ENCODE data around the gene EEF2KMT.
"Not testable (repeated sequence)": the region's sequence is repeated elsewhere in the genome, so short reads cannot be mapped to it uniquely, and the experiment has no call there.

Gene EEF2KMT, protein sequence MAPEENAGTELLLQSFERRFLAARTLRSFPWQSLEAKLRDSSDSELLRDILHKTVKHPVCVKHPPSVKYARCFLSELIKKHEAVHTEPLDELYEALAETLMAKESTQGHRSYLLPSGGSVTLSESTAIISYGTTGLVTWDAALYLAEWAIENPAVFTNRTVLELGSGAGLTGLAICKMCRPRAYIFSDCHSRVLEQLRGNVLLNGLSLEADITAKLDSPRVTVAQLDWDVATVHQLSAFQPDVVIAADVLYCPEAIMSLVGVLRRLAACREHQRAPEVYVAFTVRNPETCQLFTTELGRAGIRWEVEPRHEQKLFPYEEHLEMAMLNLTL

GRCh38 chr16:5097470-5098220 lies at the start of gene EEF2KMT:
EEF2KMT (minus strand) TSS chr16:5097795; CDS start chr16:5097739, 56 bp downstream.
- peak; percentile 99 for DNase-seq (ENCODE audit: low spot score)

GRCh38 chr16:5144621-5144956 lies 47.0 kb upstream of the EEF2KMT start:
- DNase-seq (ENCODE audit: low spot score), result not testable (repeated sequence)

DNA sequence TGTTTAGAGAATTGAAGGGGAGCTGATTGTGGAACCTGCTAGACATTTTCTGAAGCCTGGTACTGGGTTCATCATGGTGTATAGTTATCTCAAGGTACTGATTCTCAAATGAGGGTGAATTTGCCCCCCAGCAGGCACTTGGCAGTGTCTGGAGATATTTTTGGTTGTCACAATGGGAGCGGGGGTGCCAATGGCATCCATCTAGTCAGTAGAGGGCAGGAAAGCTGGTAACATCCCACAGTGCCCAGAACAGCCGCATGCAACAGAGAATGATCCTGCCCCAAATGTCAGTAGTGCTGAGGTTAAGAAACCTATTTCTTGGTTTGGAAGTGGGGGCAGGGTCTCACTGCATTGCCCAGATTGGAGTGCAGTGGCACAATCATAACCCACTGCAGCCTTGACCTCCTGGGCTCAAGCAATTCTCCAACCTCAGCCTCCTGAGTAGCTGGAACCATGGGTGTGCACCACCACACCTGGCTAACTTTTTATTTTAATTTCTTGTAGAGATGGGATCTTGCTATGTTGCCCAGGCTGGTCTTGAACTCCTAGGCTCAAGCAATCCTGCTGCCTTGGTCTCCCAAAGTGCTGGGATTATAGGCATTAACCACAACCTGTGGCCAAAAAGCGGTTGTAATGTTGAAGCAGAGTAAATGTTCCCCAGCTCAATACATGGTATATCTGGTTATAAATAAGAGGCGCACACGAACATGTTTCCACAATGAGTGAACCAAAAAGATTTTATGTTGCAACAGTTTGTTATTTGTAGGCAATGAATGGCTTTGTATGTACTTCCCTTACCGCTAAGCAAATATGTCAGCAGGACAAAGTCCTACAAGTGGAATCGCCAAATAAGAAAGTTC lies 46.4 kb upstream of the EEF2KMT start:
- no peak for DNase-seq (ENCODE audit: low spot score)

- not testable (repeated sequence) for DNase-seq (ENCODE audit: low spot score)
Measured at GRCh38 chr16:5140151-5140550, 42.6 kb upstream of the EEF2KMT start.

DNA sequence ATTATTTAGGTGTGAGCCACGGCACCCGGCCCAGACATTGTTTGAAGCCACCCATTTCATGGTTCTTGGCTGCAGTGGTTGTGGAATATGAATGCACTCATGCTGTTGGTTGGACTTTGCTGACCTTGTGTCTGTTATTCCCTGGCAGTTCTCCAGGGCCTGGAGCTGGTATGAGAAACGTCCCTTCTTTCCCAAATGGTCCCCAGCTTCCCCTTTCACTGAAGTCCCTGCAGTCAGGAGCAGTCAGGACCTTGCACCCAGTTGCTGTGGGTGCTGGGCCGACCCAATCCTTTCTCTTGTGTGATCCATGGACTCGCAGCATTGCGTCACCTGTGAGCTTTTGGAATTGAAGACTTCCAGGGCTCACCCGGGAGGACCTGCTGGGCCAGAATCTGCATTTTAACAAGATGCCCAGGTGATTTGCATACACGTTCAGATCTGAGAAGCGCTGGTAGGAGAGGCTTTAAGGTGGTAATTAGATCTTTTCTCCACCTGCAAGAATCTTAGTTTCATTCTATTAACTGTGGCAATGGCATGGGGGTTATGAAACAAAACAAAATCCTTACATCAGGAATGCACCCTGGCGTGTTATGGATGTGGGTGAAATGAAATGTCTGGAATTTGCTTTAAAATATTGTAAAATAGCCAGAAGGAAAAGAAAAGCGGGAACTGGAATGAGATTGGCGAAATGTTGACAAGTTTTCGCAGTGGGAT lies 37.3 kb upstream of the EEF2KMT start:
- DNase-seq (ENCODE audit: low spot score), result not testable (repeated sequence)

DNA sequence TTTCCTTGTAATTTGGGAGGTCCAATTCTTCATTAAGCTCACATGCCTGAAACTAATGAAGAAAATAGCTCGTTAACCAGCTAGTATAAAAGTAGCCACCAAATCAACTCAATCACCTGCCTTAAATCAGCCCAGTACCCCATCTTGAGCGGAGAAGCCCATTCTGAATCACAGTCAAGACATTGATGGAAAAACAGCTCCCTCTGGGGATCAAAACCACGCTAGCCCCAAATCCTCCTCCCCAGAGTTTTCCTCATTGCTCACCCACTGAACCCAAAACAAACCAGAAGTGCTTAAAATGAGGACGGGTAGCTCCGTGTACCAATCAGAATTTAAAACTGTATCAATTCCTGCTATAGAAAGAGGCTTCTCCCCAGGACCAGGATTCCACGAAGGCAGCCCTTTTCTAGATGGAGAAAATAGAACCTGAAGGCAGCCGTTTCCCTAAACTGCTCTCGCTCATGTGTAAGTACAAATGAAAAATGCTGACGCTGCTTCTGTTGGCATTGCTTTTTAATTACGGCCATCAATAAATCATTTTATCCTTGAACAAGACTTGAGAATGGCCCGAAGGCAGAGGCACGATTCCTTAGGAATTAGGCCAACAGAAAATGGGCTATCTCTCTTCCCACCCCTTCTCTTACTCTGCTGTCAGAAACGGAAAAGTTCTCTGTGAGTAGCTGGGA lies 35.5 kb upstream of the EEF2KMT start:
- not testable (repeated sequence) for DNase-seq (ENCODE audit: low spot score)

GRCh38 chr16:5131467-5132004 lies 33.9 kb upstream of the EEF2KMT start:
- not testable (repeated sequence) for DNase-seq (ENCODE audit: low spot score)

DNA sequence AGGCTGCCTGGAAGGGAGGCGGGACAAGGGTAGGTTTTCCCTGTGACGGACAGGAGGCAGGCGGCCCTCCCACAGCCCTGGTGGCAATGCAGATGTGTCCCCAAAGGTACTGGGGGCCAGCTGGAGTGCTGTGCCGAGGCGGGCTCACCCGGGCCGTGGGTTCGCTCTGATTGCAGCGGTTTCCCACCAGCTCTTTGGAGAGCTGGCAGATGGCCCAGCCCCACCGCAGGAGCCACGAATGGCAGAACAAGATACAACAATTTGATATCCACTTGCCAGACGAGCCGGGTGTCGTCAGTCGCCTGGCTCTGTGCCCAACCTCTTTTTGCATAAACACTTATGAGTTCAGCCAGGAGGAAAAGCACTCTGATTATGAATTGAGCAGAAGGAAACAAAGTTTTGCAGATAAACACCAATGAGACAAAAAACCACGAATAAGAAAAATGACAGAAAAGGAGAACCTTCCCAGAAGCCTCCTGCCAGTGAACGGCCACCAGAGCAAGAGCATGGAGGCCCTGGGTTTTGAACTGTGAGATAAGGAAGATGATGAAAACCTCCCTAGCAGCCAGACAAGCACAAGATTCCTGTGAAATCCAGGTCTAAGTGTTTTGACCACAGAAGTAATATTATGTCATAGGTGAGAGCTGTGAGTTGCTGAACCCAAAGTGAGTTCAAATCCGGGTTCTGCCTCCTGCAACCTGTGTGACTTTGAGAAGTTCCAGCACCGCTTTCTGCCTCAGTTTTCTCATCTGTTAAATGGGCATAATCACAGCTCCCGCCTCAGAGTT lies 19.9 kb upstream of the EEF2KMT start:
- DNase-seq (ENCODE audit: low spot score), result peak; percentile 30

DNA sequence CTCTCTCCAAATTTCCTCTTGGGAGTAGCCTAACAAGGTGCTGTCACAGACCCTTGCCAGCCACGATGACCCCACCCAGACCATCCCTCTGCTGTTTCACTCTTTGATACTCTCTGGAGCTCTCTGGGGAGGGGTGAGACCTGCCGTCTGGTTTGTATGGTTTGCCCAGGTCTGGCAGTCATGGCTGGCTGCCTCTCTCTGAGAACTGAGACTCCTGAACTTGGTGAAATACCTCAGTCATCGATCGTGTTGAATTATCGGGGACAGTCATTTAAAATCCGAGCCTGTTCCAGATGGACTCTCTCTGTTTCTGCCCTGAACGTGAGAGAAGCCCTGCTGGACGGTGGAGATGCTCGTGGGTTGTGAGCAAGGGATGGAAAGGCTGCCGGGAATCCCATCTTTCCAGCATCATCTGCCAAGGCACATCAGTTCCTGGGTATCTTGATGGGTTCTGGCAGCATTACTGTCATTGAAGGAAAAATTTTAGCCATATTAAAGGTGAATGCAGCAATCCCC lies 19.2 kb upstream of the EEF2KMT start:
- not testable (repeated sequence) for DNase-seq (ENCODE audit: low spot score)

DNA sequence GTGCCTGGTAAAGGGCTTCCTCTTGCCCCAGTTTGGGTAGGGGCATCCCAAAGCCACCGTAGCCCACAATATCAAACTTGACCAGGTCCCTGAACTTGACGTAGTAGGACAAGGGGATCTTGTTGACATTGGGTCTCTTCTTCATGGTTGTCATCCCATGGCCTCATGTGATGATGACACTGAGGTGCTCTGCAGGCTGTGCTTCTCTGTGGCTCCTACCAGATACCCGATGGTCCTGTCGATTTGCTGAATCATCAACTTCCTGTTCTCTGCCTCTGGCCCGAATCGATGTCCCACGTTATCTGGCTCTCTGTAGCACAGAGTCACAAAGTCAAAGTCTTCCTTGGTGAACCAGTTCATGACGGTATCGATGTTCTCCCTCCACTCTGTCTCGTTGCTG lies 13.3 kb upstream of the EEF2KMT start:
- not testable (repeated sequence) for DNase-seq (ENCODE audit: low spot score)

- DNase-seq (ENCODE audit: low spot score), result no peak
Measured at GRCh38 chr16:5108505-5109158, 11.0 kb upstream of the EEF2KMT start.

DNA sequence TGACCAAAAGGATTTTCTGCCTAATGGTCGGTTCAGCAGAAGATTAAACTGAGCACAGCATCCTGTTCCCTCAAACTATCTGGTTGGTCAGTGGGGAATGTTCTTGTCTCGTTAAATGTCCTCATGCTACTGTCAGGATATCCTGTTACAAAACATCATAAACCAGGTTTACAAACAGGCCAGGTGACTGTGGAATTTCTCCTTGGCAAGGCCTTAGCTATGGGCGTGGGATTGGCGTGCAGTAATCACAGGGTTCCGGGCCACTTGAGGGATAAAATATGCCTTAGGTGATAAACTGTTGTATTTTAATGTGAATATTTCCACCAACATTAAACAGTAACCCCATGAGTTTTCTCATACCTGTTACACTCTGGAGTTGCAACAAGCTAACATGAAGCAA lies 7.4 kb upstream of the EEF2KMT start:
- DNase-seq (ENCODE audit: low spot score), result peak; percentile 14

- DNase-seq (ENCODE audit: low spot score), result not testable (repeated sequence)
Measured at GRCh38 chr16:5103296-5104032, 5.9 kb upstream of the EEF2KMT start.

GRCh38 chr16:5099174-5099573 lies 1.6 kb upstream of the EEF2KMT start:
- DNase-seq (ENCODE audit: low spot score), result not testable (repeated sequence)

- DNase-seq (ENCODE audit: low spot score), result peak; percentile 34
Measured at GRCh38 chr16:5098221-5099159, 895 bp upstream of the EEF2KMT start.

GRCh38 chr16:5097061-5097469 lies 530 bp downstream of the EEF2KMT start:
- peak; percentile 32 for DNase-seq (ENCODE audit: low spot score)

- not testable (repeated sequence) for DNase-seq (ENCODE audit: low spot score)
Measured at GRCh38 chr16:5096437-5097060, 1.0 kb downstream of the EEF2KMT start.

Data from SW480 (cell line).